Measurements from ENCODE around the gene RAPGEF1.

DNA sequence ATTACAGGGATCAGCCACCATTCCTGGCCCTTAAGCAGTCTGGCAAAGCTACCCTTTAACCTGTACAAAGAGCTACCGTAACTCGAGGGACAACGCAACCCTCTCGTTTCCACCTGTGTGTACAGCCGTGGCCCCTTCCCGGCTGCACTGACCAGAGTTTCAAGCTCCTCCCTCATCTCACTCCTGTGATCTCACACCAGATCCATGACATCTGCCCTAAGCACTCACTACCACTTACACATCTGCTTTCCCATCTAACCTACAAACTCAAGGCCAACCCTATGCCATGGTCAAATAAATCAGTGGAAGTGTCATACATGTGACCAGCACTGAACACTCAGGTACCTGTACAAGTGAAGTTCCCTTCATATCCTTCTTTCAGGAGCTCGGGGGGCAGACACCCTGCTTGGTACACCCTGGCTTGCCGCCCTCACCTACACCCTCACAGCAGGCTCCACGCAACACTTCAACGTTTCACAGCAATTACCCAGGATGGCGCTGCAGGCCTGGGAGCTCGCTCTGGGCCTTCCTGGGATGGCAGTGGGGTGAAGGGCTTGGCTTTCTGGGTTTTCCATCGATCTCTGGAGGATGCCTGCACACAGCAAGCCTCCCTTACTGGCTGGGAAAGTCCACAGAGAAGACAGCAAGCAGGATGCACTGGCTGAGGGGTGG is 132.8 kb downstream of the RAPGEF1 start:
- TF ChIP-seq, protein P1, sequence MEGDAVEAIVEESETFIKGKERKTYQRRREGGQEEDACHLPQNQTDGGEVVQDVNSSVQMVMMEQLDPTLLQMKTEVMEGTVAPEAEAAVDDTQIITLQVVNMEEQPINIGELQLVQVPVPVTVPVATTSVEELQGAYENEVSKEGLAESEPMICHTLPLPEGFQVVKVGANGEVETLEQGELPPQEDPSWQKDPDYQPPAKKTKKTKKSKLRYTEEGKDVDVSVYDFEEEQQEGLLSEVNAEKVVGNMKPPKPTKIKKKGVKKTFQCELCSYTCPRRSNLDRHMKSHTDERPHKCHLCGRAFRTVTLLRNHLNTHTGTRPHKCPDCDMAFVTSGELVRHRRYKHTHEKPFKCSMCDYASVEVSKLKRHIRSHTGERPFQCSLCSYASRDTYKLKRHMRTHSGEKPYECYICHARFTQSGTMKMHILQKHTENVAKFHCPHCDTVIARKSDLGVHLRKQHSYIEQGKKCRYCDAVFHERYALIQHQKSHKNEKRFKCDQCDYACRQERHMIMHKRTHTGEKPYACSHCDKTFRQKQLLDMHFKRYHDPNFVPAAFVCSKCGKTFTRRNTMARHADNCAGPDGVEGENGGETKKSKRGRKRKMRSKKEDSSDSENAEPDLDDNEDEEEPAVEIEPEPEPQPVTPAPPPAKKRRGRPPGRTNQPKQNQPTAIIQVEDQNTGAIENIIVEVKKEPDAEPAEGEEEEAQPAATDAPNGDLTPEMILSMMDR (IDR thresholded peaks at IDR 0.05) = no peak
- no peak for TF ChIP-seq POLR2AphosphoS5 (IDR thresholded peaks at IDR 0.05)

Measured in sigmoid colon (tissue), 4 donors.